NCI-H146 (cell line): Measurements from ENCODE around the gene RAB3GAP1.
"Not testable (repeated sequence)": the region's sequence is repeated elsewhere in the genome, so short reads cannot be mapped to it uniquely, and the experiment has no call there.

Experiments
- DNase-seq: peaks from one replicate; lab custom pipeline; 2025; lab: John Stamatoyannopoulos, UW

The RAB3GAP1 gene

GRCh38 chr2:135105513-135106316 is 53.6 kb downstream of the RAB3GAP1 start:
- not testable (repeated sequence) for DNase-seq

GRCh38 chr2:135113322-135113721 is 61.2 kb downstream of the RAB3GAP1 start:
- no peak for DNase-seq

GRCh38 chr2:135119582-135119981 is 67.5 kb downstream of the RAB3GAP1 start:
- no peak for DNase-seq

- no peak for DNase-seq
Observed at GRCh38 chr2:135121016-135121657, 69.0 kb downstream of the RAB3GAP1 start.

- DNase-seq: not testable (repeated sequence)
Observed at GRCh38 chr2:135121658-135122039, 69.6 kb downstream of the RAB3GAP1 start.

- DNase-seq: no peak
Observed at GRCh38 chr2:135124924-135125886, 73.1 kb downstream of the RAB3GAP1 start.

GRCh38 chr2:135125940-135126339 is 73.8 kb downstream of the RAB3GAP1 start:
- no peak for DNase-seq

- no peak for DNase-seq
Observed at GRCh38 chr2:135130751-135131150, 78.7 kb downstream of the RAB3GAP1 start.

GRCh38 chr2:135132314-135132713 is 80.2 kb downstream of the RAB3GAP1 start:
- no peak for DNase-seq

GRCh38 chr2:135140606-135141005 is 88.5 kb downstream of the RAB3GAP1 start:
- DNase-seq: no peak

GRCh38 chr2:135142323-135142722 is 90.2 kb downstream of the RAB3GAP1 start:
- no peak for DNase-seq

GRCh38 chr2:135144343-135144742 is 92.3 kb downstream of the RAB3GAP1 start:
- DNase-seq: no peak

GRCh38 chr2:135149251-135149650 is 97.2 kb downstream of the RAB3GAP1 start:
- DNase-seq: no peak

GRCh38 chr2:135150725-135151124 is 98.6 kb downstream of the RAB3GAP1 start:
- DNase-seq: no peak

GRCh38 chr2:135151615-135152014 is 99.5 kb downstream of the RAB3GAP1 start:
- DNase-seq: no peak

- DNase-seq: no peak
Observed at GRCh38 chr2:135152361-135152760, 100.3 kb downstream of the RAB3GAP1 start.

- no peak for DNase-seq
Observed at GRCh38 chr2:135154962-135155361, 102.9 kb downstream of the RAB3GAP1 start.

GRCh38 chr2:135157856-135158255 is 105.8 kb downstream of the RAB3GAP1 start:
- DNase-seq: no peak

GRCh38 chr2:135159191-135159590 is 107.1 kb downstream of the RAB3GAP1 start:
- DNase-seq: no peak

- DNase-seq: peak; percentile 23
Observed at GRCh38 chr2:135162377-135162776, 110.3 kb downstream of the RAB3GAP1 start.

- DNase-seq: no peak
Observed at GRCh38 chr2:135162786-135163185, 110.7 kb downstream of the RAB3GAP1 start.

GRCh38 chr2:135163306-135163705 is 111.2 kb downstream of the RAB3GAP1 start:
- DNase-seq: no peak
